Measurements from ENCODE around the gene STXBP1.

The STXBP1 gene

DNA sequence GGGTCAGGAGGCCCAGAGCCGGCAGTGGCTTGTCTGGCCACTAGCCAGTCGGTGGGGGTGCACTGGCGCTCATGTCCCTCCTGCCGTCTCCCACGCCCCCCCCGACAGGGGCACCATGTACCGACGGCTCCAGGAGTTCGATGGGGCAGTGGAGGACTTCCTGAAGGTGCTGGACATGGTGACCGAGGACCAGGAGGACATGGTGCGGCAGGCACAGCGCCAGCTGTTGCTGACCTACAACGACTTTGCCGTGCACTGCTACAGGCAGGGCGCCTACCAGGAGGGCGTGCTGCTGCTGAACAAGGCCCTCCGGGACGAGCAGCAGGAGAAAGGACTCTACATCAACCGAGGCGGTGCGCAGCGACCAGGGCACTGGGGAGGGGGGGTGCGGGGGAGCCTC lies 111.9 kb downstream of the STXBP1 start:
- DNase-seq (ENCODE audit: insufficient read length, low spot score) (no peak), FAIRE-seq (no peak)
- TF ChIP-seq PAX5 (IDR thresholded peaks at IDR 0.05; ENCODE audit: insufficient read depth, low read length, severe bottlenecking) (no peak), POU2F2 (IDR thresholded peaks at IDR 0.05; ENCODE audit: low read depth, low read length) (no peak), POLR2AphosphoS5 (IDR thresholded peaks at IDR 0.05; ENCODE audit: low read depth, low read length) (no peak), SPI1 (IDR thresholded peaks at IDR 0.05; ENCODE audit: low read depth, low read length) (no peak), TAF1 (IDR thresholded peaks at IDR 0.05; ENCODE audit: low read depth, low read length) (no peak)

GRCh38 chr9:127726871-127727270 lies 114.8 kb downstream of the STXBP1 start:
- TF ChIP-seq PAX5 (IDR thresholded peaks at IDR 0.05; ENCODE audit: insufficient read depth, low read length, severe bottlenecking) (no peak), POU2F2 (IDR thresholded peaks at IDR 0.05; ENCODE audit: low read depth, low read length) (no peak), SPI1 (IDR thresholded peaks at IDR 0.05; ENCODE audit: low read depth, low read length) (no peak), POLR2AphosphoS5 (IDR thresholded peaks at IDR 0.05; ENCODE audit: low read depth, low read length) (no peak)
- no peak for DNase-seq (ENCODE audit: insufficient read length, low spot score)
- FAIRE-seq: no peak

DNA sequence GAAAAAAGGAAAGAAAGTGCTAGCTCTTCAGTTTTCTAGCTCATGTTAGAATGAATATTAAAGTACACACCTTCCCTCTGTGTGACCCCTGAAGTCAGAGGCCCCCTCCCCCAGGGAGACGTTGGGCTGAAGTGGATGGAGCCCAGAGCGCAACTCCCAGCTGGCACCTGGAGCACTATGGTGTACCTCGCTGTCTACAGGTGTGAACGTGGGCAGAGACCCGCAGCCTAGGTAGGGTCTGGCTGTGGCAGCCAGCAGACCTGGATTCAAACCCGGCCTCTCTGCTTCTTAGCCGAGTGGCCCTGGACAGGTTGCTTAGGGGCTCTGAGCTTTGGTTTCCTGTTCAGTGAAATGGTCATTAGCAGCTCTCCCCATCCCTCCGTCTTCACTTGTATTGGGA lies 116.7 kb downstream of the STXBP1 start:
- no peak for FAIRE-seq
- TF ChIP-seq POLR2A (IDR thresholded peaks at IDR 0.05; ENCODE audit: low read depth, low read length): no peak
- TF ChIP-seq SPI1 (IDR thresholded peaks at IDR 0.05; ENCODE audit: low read depth, low read length): no peak
- no peak for TF ChIP-seq PAX5 (IDR thresholded peaks at IDR 0.05; ENCODE audit: insufficient read depth, low read length, severe bottlenecking)
- TF ChIP-seq POU2F2 (IDR thresholded peaks at IDR 0.05; ENCODE audit: low read depth, low read length): no peak
- no peak for TF ChIP-seq POLR2AphosphoS5 (IDR thresholded peaks at IDR 0.05; ENCODE audit: low read depth, low read length)
- no peak for TF ChIP-seq TAF1 (IDR thresholded peaks at IDR 0.05; ENCODE audit: low read depth, low read length)
- DNase-seq (ENCODE audit: insufficient read length, low spot score): no peak

DNA sequence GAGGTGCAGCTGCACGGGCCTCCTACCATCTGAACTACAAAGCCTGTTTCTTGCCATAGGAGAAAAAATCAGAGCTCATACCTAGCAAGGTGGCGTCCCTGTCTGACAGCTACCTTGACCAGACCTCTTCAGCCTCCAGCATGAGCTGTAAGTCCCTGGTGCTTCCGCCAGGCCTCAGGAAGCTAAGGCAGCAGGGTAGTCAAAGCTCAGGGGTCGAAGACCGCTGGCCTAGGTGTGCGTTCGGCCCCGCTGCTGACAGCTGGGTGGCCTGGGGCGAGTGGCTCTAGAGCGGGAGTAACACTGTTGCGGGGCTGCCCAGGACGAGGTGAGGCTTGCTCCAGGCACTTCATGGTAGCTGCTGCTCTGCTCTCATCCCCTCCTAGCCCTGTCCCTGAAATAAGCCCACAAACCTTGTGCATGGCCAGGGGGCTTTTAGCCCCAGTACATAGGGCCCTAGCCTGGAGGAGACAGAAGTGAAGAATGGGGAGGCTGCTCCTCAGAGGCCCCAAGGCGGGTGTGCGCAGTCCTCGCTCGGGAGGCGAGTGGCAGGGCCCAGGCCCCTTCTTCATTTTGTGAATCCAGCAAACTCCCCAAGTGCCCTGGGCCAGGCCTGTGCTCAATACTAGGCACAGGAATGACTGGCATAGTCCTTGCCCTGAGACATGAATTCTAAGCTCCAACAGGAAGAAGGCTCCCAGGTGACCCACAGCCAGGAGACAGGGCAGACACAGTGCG lies 117.6 kb downstream of the STXBP1 start:
- DNase-seq (ENCODE audit: insufficient read length, low spot score) (no peak), FAIRE-seq (no peak)
- no peak for TF ChIP-seq TAF1 (IDR thresholded peaks at IDR 0.05; ENCODE audit: low read depth, low read length)

DNA sequence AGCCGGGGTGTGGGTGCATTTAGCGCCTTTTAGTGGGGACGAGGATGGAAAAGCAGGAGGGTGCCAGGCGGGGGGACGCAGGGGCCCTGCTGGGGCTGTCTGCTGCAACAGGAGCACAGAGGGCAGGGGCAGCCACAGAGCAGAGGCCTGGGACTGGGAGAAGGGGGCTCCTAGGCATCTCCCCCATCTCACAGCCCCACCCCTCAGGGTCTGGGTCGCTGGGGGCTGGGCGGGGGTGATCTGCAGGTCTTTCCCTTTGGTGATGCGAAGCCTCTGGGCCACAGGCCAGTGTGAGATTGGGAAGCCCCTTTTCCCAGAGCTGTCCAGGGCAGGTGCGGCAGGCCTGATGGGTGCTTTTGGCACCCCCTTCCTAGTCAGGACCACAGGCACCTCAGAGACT lies 118.2 kb downstream of the STXBP1 start:
- TF ChIP-seq SPI1 (IDR thresholded peaks at IDR 0.05; ENCODE audit: low read depth, low read length): no peak
- TF ChIP-seq TAF1 (IDR thresholded peaks at IDR 0.05; ENCODE audit: low read depth, low read length): no peak
- no peak for TF ChIP-seq POLR2A (IDR thresholded peaks at IDR 0.05; ENCODE audit: low read depth, low read length)
- no peak for TF ChIP-seq POU2F2 (IDR thresholded peaks at IDR 0.05; ENCODE audit: low read depth, low read length)
- TF ChIP-seq PAX5 (IDR thresholded peaks at IDR 0.05; ENCODE audit: insufficient read depth, low read length, severe bottlenecking): no peak
- no peak for TF ChIP-seq POLR2AphosphoS5 (IDR thresholded peaks at IDR 0.05; ENCODE audit: low read depth, low read length)
- no peak for FAIRE-seq

DNA sequence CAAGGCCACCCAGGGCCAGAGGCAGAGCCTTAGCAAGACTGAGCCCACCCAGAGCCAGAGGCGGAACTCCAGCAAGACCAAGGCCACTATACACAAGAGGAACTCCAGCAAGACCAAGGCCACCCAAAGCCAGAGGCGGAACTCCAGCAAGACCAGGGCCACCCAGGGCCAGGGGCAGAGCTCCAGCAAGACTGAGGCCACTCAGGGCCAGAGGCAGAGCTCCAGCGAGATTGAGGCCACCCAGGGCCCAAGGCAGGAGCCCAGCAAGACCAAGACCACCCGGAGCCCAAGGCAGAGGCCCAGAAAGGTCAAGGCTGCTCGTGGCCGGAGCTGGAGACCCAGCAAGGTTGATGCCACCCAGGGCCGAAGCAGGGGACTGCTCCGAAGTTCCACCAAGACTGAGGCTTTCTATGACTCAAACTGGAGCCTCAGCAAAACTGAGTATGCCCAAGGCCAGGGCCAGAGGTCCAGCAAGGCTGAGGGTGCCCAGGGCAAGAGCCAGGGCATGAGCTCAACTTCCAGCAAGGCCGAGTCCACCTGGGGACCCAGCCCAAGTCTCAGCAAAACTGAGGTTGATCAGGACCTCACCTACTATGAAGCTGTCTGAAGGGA lies 118.8 kb downstream of the STXBP1 start:
- TF ChIP-seq TAF1 (IDR thresholded peaks at IDR 0.05; ENCODE audit: low read depth, low read length): no peak
- TF ChIP-seq POLR2A (IDR thresholded peaks at IDR 0.05; ENCODE audit: low read depth, low read length): no peak
- TF ChIP-seq PAX5 (IDR thresholded peaks at IDR 0.05; ENCODE audit: insufficient read depth, low read length, severe bottlenecking): no peak
- TF ChIP-seq POLR2AphosphoS5 (IDR thresholded peaks at IDR 0.05; ENCODE audit: low read depth, low read length): no peak
- TF ChIP-seq SPI1 (IDR thresholded peaks at IDR 0.05; ENCODE audit: low read depth, low read length): no peak
- TF ChIP-seq POU2F2 (IDR thresholded peaks at IDR 0.05; ENCODE audit: low read depth, low read length): no peak
- FAIRE-seq (no peak), DNase-seq (ENCODE audit: insufficient read length, low spot score) (no peak)

More for the DNA sequence above, 118.2 kb downstream of the STXBP1 start:
- DNase-seq (ENCODE audit: insufficient read length, low spot score): no peak

DNA sequence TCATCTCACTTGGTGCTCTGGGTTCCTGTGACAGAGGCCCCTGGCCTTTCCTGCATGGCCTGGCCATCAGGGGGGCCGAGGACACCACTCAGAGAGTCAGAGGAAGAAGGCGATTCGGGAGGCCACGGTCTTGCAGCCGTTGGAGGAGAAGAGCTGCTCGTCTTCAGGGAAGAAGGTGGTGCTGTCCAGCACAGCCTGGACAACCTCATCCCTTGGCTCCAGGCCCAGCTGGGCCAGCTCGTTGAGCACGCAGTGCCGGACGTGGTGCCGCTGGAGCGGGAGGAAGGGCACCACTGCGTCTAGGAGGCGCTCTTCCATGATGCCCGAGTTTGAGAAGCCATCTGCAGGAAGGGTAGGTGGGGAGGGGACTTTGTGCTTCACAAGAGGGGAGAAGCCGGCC lies 119.9 kb downstream of the STXBP1 start:
- no peak for DNase-seq (ENCODE audit: insufficient read length, low spot score)
- no peak for FAIRE-seq
- TF ChIP-seq PAX5 (IDR thresholded peaks at IDR 0.05; ENCODE audit: insufficient read depth, low read length, severe bottlenecking) (no peak), POLR2AphosphoS5 (IDR thresholded peaks at IDR 0.05; ENCODE audit: low read depth, low read length) (no peak), POLR2A (IDR thresholded peaks at IDR 0.05; ENCODE audit: low read depth, low read length) (no peak), TAF1 (IDR thresholded peaks at IDR 0.05; ENCODE audit: low read depth, low read length) (no peak), SPI1 (IDR thresholded peaks at IDR 0.05; ENCODE audit: low read depth, low read length) (no peak), POU2F2 (IDR thresholded peaks at IDR 0.05; ENCODE audit: low read depth, low read length) (no peak)

GRCh38 chr9:127732444-127732843 lies 120.4 kb downstream of the STXBP1 start:
- TF ChIP-seq POU2F2 (IDR thresholded peaks at IDR 0.05; ENCODE audit: low read depth, low read length) (no peak), TAF1 (IDR thresholded peaks at IDR 0.05; ENCODE audit: low read depth, low read length) (no peak), PAX5 (IDR thresholded peaks at IDR 0.05; ENCODE audit: insufficient read depth, low read length, severe bottlenecking) (no peak), POLR2AphosphoS5 (IDR thresholded peaks at IDR 0.05; ENCODE audit: low read depth, low read length) (no peak), POLR2A (IDR thresholded peaks at IDR 0.05; ENCODE audit: low read depth, low read length) (no peak), SPI1 (IDR thresholded peaks at IDR 0.05; ENCODE audit: low read depth, low read length) (no peak)
- no peak for DNase-seq (ENCODE audit: insufficient read length, low spot score)
- FAIRE-seq: no peak

DNA sequence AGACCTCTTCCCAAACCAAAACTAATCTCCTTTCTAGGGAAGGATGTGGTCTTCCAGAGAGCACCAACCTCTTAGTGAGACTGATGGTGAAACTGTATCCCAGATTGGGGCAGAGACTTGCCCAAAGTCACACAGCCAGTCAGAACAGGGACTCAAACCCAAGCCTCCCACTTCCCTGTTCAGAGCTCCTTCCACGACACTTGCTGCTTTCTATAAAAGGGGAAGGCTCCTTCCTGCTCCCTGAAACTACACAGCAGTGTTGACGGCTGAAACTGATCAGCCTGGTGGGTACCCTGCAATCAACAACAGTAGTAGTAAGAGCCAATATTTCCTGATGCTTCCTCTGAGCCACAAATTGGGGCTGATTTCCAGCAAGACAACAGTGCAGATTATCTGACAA lies 121.5 kb downstream of the STXBP1 start:
- TF ChIP-seq POLR2AphosphoS5 (IDR thresholded peaks at IDR 0.05; ENCODE audit: low read depth, low read length) (no peak), POU2F2 (IDR thresholded peaks at IDR 0.05; ENCODE audit: low read depth, low read length) (no peak), POLR2A (IDR thresholded peaks at IDR 0.05; ENCODE audit: low read depth, low read length) (no peak), TAF1 (IDR thresholded peaks at IDR 0.05; ENCODE audit: low read depth, low read length) (no peak), PAX5 (IDR thresholded peaks at IDR 0.05; ENCODE audit: insufficient read depth, low read length, severe bottlenecking) (no peak), SPI1 (IDR thresholded peaks at IDR 0.05; ENCODE audit: low read depth, low read length) (no peak)
- no peak for DNase-seq (ENCODE audit: insufficient read length, low spot score)
- no peak for FAIRE-seq

DNA sequence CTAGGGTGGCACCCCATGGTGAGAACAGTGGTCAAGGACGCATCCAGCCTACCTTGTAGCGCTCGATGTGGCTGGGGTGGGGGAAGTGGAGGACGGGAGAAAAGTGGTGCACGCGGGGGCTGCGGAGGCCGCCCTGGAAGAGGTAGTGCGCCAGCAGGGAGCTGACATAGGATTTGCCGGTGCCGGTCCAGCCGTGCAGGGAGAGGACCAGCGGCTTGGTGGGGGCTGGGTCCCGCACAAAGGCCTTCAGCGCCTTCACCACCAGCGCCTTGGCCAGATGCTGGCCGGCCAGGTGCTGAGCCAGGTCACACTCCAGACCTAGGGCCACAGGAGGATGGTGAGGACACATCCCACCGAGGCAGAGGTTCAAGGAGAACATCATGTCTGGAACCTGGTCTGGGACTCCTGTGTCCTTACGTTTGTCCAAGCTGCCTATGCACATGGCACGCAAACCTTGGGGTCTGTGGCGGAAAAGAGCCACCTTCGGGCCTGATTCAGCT lies 122.2 kb downstream of the STXBP1 start:
- TF ChIP-seq POLR2A (IDR thresholded peaks at IDR 0.05; ENCODE audit: low read depth, low read length) (no peak), POU2F2 (IDR thresholded peaks at IDR 0.05; ENCODE audit: low read depth, low read length) (no peak), PAX5 (IDR thresholded peaks at IDR 0.05; ENCODE audit: insufficient read depth, low read length, severe bottlenecking) (no peak), POLR2AphosphoS5 (IDR thresholded peaks at IDR 0.05; ENCODE audit: low read depth, low read length) (no peak), SPI1 (IDR thresholded peaks at IDR 0.05; ENCODE audit: low read depth, low read length) (no peak), TAF1 (IDR thresholded peaks at IDR 0.05; ENCODE audit: low read depth, low read length) (no peak)
- FAIRE-seq: no peak
- DNase-seq (ENCODE audit: insufficient read length, low spot score): no peak
